Activated T-helper 17 cell treated with anti-CD3 and anti-CD28 coated beads, Interleukin-2, amount 50 U/mL, for 72 hours (primary cell): ENCODE measurements around the gene TTLL5. TPM values are rescaled to one million over a fixed set of nuclear protein-coding genes. Genes with fewer than 3 reads are reported as not detected.

Source experiments
- ATAC-seq: fragments of 150-1000 bp; cut with Tn5 transposase; replicated peaks from 2 replicates; pipeline ENCODE4 v1.10.0; 2021; ENCODE audit warnings: mild to moderate bottlenecking, moderate library complexity
- H3K27ac Mint-ChIP-seq: one replicate; pipeline ENCODE4 v1.8.0; 2022; ENCODE audit warnings: mixed read lengths
- H3K27me3 Mint-ChIP-seq: one replicate; pipeline ENCODE4 v1.8.0; 2022; ENCODE audit warnings: mixed read lengths
- H3K36me3 Mint-ChIP-seq: one replicate; pipeline ENCODE4 v1.8.0; 2022; ENCODE audit warnings: low read depth, mild to moderate bottlenecking, mixed read lengths
- H3K4me1 Mint-ChIP-seq: one replicate; pipeline ENCODE4 v1.8.0; 2022; ENCODE audit warnings: mixed read lengths
- H3K4me3 Mint-ChIP-seq: one replicate; pipeline ENCODE4 v1.8.0; 2022; ENCODE audit warnings: mild to moderate bottlenecking, mixed read lengths
- H3K9me3 Mint-ChIP-seq: one replicate; pipeline ENCODE4 v1.8.0; 2022; ENCODE audit warnings: mixed read lengths
- total RNA-seq, 2 donors: library from RNA; stranded (reverse); gene quantifications; one replicate each; pipeline ENCODE4 v1.2.3, GENCODE V29; 2022

TTLL5 gene
- total RNA-seq, 2 donors from 2014 or later, result 24.6 to 36.3 TPM

DNA sequence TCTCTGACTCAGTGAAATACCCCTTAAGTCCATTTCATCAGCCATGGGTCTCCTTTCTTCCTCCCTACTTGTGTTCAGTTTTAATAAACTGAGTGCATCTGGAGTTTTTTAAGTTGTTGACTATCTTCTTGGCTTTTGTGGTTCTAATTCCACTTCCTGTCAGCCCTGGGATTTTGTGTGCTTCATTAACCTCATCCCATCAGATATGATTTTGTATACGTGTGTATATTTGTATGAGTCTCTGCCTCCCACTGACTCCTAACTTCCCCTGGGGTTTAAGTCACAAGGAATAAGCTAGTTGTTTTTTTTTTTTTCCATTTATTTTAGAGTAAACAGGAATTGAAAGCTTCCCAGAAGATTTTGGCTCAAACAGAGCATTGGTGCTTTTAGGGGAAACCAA is 62.7 kb downstream of the TTLL5 start:
- peaks cover 9% of the 10 kb centered on the region for H3K4me1 Mint-ChIP-seq
- ATAC-seq, result no peak

DNA sequence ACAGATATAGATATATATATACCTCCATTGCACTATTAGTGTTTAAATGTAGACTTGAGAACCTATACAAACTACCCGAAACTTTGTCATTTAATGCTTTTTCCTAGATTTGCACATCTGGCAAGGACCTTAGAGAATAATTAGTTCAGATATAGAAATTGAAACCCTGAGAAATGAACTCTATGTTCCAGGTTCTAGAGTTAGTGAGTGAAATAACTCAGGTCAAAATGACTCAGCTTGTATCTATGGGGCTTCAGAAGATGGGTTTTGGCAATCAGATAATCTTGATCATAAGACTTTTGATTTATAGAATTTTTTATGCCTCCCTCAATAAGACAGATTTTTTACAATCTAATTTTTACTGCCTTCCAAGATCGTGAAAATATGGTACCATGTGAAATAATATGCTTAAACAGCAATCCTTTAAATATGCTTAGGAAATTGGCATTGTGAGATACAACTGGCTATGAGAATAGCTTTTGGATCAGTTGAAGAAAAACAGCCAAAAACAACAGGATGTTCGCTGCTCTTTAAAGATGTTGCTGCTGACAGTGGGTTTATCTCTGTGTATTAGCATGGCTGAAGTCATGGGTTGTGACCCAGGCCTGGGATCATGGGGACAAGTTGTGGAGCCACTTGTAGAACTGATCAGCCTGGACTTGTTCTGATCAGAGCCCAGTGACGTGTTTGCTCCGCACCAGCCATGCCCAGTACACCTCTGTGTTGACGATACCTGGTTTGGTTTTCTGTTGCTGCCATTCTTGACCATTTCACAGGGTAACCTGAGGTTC is 63.6 kb downstream of the TTLL5 start:
- peak; percentile 62 for ATAC-seq
- Mint-ChIP-seq H3K36me3 (peaks cover 67% of the 10 kb centered on the region), H3K4me1 (peaks cover 9% of the 10 kb centered on the region), H3K27ac (no peak overlapping the region), H3K27me3 (no peaks in the 10 kb centered on the region), H3K9me3 (no peaks in the 10 kb centered on the region), H3K4me3 (no peak overlapping the region)

More for the DNA sequence above, 62.7 kb downstream of the TTLL5 start:
- H3K27me3 Mint-ChIP-seq, result no peaks in the 10 kb centered on the region
- no peak overlapping the region for H3K27ac Mint-ChIP-seq
- H3K9me3 Mint-ChIP-seq, result no peaks in the 10 kb centered on the region
- no peak overlapping the region for H3K4me3 Mint-ChIP-seq
- peaks cover 76% of the 10 kb centered on the region for H3K36me3 Mint-ChIP-seq

DNA sequence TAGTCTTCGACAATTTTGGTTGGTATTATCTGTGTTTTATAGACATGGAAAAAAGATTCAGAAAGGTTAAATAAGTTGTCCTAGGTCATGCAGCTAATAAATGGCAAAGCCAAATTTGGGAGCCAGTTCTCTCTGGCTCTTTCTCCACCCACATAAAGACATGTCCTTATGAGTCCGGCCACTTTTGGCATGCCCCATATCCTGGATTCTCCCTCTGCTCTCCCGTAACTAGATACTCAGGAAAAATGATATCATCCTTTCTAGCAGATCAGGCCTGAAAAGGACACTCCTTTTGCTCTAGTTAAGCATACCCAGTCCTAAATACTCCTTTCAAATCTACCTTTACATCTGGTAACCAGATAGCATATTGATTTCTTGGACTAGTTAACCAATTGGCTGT is 64.4 kb downstream of the TTLL5 start:
- Mint-ChIP-seq H3K27me3 (no peaks in the 10 kb centered on the region), H3K4me3 (no peak overlapping the region), H3K36me3 (peaks cover 59% of the 10 kb centered on the region), H3K27ac (no peak overlapping the region), H3K9me3 (no peaks in the 10 kb centered on the region), H3K4me1 (peaks cover 9% of the 10 kb centered on the region)
- ATAC-seq, result no peak

DNA sequence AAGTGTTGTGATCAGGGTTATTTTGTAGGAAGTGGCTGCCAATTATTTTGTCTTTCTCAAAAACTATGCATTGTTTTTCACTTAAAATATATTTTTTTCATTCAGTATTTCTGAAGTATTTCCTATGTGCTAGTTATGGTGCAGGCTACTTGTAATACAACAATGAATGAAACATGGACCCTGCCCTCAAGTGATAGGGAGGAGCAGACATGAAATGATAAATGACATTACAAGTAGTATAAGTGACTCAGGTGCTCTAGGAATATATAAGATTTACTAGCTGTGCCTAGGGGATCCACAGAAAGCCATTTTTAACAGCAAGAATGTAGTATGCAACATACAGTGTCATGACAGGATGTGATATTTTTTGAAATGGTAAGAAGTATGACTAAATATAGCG is 65.3 kb downstream of the TTLL5 start:
- no peak overlapping the region for H3K27ac Mint-ChIP-seq
- H3K36me3 Mint-ChIP-seq, result peaks cover 50% of the 10 kb centered on the region
- H3K4me3 Mint-ChIP-seq, result no peak overlapping the region
- ATAC-seq, result no peak
- H3K9me3 Mint-ChIP-seq, result no peaks in the 10 kb centered on the region
- H3K4me1 Mint-ChIP-seq, result peaks cover 9% of the 10 kb centered on the region
- no peaks in the 10 kb centered on the region for H3K27me3 Mint-ChIP-seq

DNA sequence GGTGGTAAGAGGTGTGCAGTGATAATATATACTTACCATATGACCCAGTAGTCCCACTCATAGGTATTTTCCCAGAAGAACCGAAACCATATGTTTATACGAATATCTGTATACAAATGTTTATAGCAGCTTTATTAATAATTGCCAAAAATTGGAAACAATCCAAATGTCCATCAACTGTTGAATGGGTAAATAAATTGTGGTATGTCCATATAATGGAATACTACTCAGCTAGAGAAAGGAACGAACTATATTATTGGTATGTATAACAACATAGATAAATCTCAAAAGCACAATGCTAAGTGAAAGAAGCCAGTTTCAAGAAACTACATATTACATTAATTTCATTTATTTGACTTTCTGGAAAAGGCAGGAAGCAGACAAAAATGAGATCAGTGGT is 66.1 kb downstream of the TTLL5 start:
- Mint-ChIP-seq H3K36me3 (peaks cover 45% of the 10 kb centered on the region), H3K4me3 (no peak overlapping the region), H3K9me3 (no peaks in the 10 kb centered on the region), H3K27ac (no peak overlapping the region), H3K27me3 (no peaks in the 10 kb centered on the region), H3K4me1 (peaks cover 9% of the 10 kb centered on the region)
- ATAC-seq, result no peak

DNA sequence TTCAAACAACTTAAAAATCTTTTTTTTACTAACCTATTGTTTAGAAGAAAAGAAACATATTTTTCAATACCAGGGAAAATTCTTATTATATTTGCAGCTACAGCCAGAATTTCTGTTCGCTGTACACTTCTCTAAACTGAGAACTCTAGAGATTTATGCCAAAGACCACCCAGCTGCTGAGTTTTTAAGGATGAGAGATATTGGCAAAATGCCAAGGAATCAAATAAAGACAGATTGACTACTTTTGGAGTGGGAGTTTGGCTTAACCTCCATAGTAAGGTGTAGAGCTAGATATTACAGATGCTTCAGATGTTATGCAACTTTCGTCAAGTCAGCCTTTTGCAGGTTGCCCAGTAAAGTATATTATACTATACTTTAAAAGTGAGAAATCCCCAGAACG is 71.8 kb downstream of the TTLL5 start:
- H3K27me3 Mint-ChIP-seq, result no peaks in the 10 kb centered on the region
- H3K4me3 Mint-ChIP-seq, result no peak overlapping the region
- H3K9me3 Mint-ChIP-seq, result no peaks in the 10 kb centered on the region
- H3K27ac Mint-ChIP-seq, result no peak overlapping the region
- ATAC-seq, result no peak
- peaks cover 53% of the 10 kb centered on the region for H3K36me3 Mint-ChIP-seq
- H3K4me1 Mint-ChIP-seq, result peaks cover 3% of the 10 kb centered on the region

DNA sequence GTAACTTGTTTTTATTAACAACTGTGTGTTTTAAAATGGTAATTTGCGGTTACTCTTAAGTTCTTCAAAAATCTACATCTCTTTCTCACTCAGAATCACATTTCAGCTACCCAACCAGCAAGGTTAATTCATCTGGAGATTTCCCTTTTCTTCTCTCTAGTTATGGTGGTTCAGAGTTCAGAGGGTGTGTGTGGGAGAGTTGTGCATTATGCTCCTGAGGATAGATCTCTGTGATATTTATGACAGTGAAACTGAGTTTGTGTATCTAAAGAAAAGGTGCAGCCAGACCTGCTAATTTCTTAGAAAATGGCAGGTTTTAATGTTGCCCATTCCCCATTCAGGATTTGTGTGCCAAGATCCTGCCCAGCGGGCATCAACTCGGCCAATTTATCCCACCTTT is 73.8 kb downstream of the TTLL5 start:
- Mint-ChIP-seq H3K4me3 (no peak overlapping the region), H3K27me3 (no peaks in the 10 kb centered on the region), H3K36me3 (peaks cover 57% of the 10 kb centered on the region), H3K4me1 (no peaks in the 10 kb centered on the region), H3K27ac (no peak overlapping the region), H3K9me3 (no peaks in the 10 kb centered on the region)
- ATAC-seq, result no peak

DNA sequence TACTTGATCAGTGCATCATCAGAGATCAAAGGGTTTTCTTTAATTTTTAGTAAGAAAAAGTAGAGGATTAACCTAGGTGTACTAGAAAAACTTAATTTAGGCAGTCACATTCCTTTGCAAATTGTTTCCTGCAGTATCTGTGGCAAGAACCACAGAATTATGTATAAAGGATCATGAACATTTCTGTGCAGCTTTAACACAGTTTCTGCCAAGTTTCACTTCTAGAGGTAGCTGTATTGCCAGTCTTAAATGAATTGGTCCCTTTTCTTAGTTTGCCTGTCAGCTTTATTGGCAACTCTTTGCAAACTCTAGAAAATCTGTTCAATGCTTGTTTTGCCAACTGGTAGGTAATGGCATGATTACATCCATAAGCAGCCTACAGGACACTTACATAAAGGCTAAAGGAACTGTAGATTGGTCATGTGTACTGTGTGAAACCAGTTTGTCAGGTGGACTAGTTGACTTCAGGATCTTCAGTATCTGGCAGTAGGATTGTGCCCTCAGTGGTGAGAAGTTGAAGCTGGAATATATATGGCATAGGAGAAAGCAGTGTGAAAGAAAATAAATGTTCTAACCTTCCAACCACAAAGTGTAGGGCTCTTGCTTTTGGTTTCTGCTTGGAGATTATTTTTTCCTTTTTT is 75.9 kb downstream of the TTLL5 start:
- H3K4me1 Mint-ChIP-seq, result no peaks in the 10 kb centered on the region
- H3K36me3 Mint-ChIP-seq, result peaks cover 56% of the 10 kb centered on the region
- ATAC-seq, result no peak
- H3K27ac Mint-ChIP-seq, result no peak overlapping the region
- H3K4me3 Mint-ChIP-seq, result no peak overlapping the region
- H3K9me3 Mint-ChIP-seq, result no peaks in the 10 kb centered on the region
- no peaks in the 10 kb centered on the region for H3K27me3 Mint-ChIP-seq

DNA sequence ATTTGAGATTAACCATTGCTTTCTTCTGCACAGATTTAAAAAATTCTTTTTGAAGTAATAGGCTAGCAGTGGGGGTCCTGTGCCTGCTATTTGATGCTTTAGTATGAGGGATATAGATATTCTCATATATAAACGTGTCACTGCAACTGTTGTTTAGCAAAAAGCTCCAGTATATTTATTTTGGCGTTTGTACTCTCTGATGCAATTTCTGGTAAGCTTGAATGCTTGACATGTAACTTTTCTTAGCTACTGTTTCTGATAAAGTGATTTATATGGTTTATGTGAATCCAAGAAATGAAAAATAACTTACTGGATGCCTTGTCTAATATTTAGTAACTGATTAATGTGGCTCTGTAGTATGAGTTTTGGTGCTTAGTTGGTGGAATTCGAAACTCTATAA is 77.1 kb downstream of the TTLL5 start:
- ATAC-seq, result no peak
- H3K9me3 Mint-ChIP-seq, result no peaks in the 10 kb centered on the region
- H3K4me3 Mint-ChIP-seq, result no peak overlapping the region
- no peaks in the 10 kb centered on the region for H3K27me3 Mint-ChIP-seq
- H3K4me1 Mint-ChIP-seq, result no peaks in the 10 kb centered on the region
- peaks cover 44% of the 10 kb centered on the region for H3K36me3 Mint-ChIP-seq
- H3K27ac Mint-ChIP-seq, result no peak overlapping the region

DNA sequence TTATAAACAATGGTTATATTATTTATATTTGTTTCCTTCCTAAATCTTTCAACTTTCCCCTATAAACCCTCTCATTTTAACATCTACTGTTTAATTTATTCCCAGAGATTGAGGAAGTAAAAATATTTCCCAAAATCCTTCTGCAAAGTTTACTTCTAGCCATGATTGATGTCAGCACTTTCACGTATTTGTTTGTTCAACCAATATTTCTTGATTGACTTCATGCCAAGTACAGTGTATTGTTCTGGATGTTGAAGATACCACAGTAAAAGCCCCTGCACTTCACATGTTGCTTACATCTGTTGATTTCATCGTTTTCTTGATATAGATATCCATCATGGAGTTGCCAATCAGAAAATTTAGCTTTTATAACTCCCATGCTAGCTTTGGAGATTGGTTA is 81.8 kb downstream of the TTLL5 start:
- Mint-ChIP-seq H3K4me1 (no peaks in the 10 kb centered on the region), H3K27me3 (no peaks in the 10 kb centered on the region), H3K27ac (no peak overlapping the region), H3K36me3 (peaks cover 49% of the 10 kb centered on the region), H3K9me3 (peaks cover 3% of the 10 kb centered on the region), H3K4me3 (no peak overlapping the region)
- no peak for ATAC-seq

DNA sequence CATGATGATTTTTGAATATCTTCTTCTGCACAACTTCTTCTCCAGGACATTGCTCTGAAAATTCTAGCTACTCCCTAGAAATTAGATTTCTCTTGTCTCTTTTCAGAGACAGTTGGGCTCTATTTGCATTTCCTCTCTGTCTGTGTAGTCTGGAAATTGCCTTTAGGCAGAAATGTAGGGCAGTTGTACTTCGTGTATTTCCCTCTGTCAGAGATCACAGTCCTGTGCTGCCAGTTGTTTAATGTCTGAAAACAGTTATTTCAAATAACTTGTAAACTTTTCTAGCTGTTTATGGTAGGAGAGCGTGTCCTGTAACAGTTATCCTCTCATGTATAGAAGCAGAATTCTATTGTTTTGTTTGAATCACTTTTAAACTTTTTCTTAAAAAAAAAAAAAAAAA is 86.9 kb downstream of the TTLL5 start:
- H3K4me1 Mint-ChIP-seq, result no peaks in the 10 kb centered on the region
- peaks cover 74% of the 10 kb centered on the region for H3K36me3 Mint-ChIP-seq
- no peak overlapping the region for H3K4me3 Mint-ChIP-seq
- H3K9me3 Mint-ChIP-seq, result peaks cover 3% of the 10 kb centered on the region
- no peak overlapping the region for H3K27ac Mint-ChIP-seq
- H3K27me3 Mint-ChIP-seq, result no peaks in the 10 kb centered on the region
- no peak for ATAC-seq

DNA sequence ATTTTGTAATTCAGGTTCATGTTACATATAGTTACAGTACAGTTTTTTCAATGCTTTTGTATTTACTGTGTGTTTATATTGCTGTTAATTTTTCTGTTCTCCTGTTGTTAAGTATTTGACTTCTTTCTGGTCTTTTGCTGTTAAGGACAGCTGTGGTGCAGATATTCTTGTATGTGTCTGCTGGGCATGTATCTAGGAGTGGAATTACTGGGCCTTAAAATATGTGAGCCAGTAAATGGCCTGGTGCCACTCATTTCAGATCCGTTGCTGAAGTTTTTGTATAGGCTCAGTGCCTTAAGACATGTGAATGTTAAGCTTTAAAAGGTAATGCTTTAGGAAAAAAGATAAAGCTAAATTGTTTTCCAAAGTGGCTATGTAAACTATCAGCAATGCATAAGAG is 87.3 kb downstream of the TTLL5 start:
- H3K27me3 Mint-ChIP-seq, result no peaks in the 10 kb centered on the region
- no peak overlapping the region for H3K27ac Mint-ChIP-seq
- peaks cover 78% of the 10 kb centered on the region for H3K36me3 Mint-ChIP-seq
- peaks cover 3% of the 10 kb centered on the region for H3K9me3 Mint-ChIP-seq
- H3K4me1 Mint-ChIP-seq, result no peaks in the 10 kb centered on the region
- no peak for ATAC-seq
- H3K4me3 Mint-ChIP-seq, result no peak overlapping the region

DNA sequence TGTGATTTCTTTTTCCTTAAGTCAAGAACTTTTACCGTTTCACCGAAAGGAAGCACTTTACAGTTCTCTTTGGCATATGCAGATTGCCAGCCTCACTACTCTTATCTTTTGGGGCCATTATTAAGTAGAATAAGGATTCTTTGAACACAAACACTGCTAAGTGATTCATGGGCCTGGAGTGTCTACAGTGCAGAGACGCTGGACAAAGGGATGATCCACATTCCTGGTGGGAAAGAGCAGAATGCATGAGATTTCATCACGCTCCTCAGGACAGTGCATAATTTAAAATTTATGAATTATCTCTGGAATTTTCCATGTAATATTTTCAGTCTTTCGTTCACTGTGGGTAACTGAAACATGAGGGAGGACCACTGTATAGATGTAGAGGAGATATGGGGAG is 90.2 kb downstream of the TTLL5 start:
- Mint-ChIP-seq H3K9me3 (peaks cover 3% of the 10 kb centered on the region), H3K4me3 (no peak overlapping the region), H3K4me1 (no peaks in the 10 kb centered on the region), H3K36me3 (peaks cover 75% of the 10 kb centered on the region), H3K27ac (no peak overlapping the region), H3K27me3 (no peaks in the 10 kb centered on the region)
- no peak for ATAC-seq

DNA sequence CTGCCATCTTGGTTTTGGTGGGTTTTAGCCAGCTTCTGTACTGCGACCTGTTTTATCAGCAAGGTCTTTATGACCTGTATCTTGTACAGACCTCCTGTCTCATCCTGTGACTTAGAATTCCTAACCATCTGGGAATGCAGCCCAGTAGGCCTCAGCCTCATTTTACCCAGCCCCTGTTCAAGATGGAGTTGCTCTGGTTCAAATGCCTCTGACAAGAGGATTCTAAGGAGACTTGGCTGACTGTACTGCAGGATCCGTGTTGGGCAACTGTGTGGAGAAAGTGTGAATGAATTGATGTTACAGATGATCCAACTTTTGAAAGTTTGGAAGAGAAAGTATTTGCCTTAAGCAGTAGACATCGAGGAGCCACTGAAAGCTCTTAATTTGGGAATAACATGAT is 91.0 kb downstream of the TTLL5 start:
- Mint-ChIP-seq H3K27me3 (no peaks in the 10 kb centered on the region), H3K4me1 (no peaks in the 10 kb centered on the region), H3K4me3 (no peak overlapping the region), H3K36me3 (peaks cover 69% of the 10 kb centered on the region), H3K27ac (no peak overlapping the region), H3K9me3 (peaks cover 3% of the 10 kb centered on the region)
- ATAC-seq, result no peak

DNA sequence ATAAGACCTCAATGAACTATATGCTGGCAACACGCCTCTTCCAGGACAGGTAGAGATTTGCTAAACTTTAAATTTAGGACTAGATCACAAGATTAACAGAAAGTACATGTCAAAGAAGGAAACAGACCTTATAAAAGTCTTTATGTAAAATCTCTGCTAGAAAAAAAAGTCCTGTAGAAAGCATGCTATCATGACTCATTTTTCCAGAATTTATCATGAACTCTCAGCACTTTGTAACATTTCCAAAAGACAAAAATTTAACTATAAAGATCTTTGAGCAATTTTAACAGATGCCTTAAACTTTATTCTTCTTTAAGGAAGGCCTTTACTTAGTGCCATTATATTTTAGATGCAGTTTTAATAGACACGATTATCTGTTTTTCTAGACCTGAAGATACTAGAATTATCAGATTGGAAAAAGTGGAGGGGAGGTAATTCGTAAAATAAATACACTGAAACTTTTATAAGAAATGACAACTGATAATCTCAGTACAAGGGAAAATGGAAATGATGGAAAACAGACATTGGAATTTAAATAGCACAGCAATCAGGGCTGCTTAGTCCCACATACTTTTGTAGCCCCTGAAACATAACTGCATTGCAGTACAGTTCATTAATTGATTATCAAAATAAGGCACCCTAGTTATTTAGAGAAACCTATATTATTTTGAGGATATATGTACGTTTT is 92.0 kb downstream of the TTLL5 start:
- Mint-ChIP-seq H3K4me1 (no peaks in the 10 kb centered on the region), H3K27ac (no peak overlapping the region), H3K27me3 (no peaks in the 10 kb centered on the region), H3K9me3 (no peaks in the 10 kb centered on the region), H3K4me3 (no peak overlapping the region), H3K36me3 (peaks cover 67% of the 10 kb centered on the region)
- ATAC-seq, result no peak
